HG03066 (cell line): ENCODE measurements around the gene BARD1.

Experiments
- ATAC-seq: cut with Tn5 transposase; IDR thresholded peaks from one replicate; pipeline ENCODE4 v1.9.1; 2021; ENCODE audit warnings: low read depth; ENCODE audit not compliant: unreplicated experiment

The BARD1 gene

DNA sequence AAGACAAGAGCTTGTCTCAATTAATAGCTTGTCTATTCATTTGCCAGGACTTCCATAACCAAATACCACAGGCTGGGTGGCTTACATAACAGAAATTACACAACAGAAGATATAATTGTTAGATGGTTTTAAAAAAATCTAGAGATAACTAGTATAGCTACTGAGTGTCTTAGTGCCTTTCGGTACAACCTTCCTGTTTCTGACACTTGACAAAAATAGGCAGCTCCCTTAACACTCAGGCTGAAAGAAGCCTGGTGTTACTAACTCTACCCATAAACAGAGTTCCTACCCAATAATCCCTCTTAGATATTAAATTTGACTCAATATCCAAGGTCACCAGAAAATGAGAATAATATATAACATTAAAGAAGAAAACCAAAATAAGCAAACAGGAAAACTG is 129.7 kb downstream of the BARD1 start:
- ATAC-seq, result no peak

DNA sequence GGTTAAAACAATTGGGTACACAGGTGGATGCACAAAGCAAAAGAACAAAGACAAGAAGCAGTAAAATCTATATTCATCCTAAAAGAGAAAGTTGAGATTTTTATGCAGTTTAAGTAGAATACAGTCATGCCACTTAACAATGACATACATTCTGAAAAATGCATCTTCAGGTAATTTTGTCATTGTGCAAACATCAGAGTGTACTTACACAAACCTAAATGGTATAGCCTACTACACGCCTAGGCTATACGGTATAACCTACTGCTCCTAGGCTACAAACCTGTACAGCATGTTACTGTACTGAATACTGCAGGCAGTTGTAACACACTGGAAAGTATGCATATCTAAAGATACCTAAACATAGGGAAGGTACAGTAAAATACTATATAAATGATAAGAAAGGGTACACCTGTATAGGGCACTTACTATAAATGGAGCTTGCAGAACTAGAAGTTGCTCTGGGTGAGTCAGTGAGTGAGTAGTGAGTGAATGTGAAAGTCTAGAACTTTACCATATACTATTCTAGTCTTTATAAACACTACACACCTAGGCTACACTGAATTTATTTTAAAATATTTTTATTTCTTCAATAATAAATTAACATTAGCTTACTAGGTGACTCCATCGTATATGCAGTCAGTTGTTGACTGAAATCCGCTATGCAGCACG is 132.9 kb downstream of the BARD1 start:
- ATAC-seq, result no peak
